HG03060 (cell line): ENCODE results near the gene CFAP74.

Experiments used
- ATAC-seq: cut with Tn5 transposase; IDR thresholded peaks from one replicate; pipeline ENCODE4 v1.9.1; 2021; ENCODE audit warnings: low read depth, moderate number of reproducible peaks; ENCODE audit not compliant: unreplicated experiment

CFAP74 gene, protein sequence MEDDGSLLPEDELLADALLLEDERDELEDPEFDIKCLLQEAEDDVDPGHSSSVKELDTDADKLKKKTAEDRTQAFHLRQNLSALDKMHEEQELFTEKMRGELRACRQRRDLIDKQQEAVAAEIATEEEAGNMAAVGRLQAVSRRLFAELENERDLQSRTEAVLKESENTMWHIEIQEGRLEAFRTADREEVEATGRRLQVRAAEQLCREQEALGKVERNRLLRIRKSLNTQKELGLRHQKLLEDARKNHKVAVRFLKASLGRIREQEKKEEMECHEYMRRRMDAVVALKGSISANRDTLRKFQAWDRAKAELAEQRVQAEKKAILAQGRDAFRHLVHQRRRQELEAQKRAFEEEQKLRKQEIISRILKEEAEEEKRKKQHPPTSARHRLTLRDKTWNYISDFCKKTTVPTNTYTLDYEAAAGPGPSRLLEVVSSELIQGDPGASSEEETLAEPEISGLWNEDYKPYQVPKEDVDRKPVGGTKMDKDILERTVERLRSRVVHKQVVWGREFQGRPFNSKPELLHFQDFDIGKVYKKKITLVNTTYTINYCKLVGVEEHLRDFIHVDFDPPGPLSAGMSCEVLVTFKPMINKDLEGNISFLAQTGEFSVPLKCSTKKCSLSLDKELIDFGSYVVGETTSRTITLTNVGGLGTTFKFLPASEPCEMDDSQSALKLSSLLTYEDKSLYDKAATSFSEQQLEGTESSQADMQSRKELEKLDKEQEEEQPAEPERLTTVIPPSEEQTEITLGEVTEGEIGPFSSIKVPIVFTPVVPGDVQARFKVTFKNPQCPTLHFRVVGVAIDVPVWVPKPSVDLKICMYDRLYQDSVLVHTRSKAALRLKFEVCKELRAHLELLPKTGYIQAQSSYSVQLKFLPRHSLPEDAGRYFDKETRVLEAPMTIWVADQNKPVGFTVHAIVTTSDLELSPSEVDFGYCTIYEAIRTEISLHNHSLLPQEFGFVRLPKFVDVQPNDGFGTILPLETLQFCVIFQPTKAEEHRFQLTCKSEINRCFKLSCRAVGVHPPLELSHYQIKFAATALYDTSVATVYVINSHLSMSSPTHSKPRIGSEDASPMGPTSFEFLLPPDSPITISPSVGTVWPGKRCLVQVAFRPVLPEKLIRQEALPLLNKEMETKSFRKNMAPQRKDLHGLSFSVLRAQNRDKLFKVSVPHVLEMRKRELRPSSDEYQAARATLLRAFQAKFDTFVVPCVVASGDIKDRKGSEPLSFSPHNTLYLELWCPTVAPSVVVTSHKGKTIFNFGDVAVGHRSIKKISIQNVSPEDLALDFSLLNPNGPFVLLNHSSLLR (N-terminal part only)

GRCh38 chr1:2003541-2004131, at the start of gene CFAP74:
Gene CFAP74, minus strand, starts transcription at chr1:2003786. Its CDS starts 12,830 bp downstream, at chr1:1990956.
- no peak for ATAC-seq

DNA sequence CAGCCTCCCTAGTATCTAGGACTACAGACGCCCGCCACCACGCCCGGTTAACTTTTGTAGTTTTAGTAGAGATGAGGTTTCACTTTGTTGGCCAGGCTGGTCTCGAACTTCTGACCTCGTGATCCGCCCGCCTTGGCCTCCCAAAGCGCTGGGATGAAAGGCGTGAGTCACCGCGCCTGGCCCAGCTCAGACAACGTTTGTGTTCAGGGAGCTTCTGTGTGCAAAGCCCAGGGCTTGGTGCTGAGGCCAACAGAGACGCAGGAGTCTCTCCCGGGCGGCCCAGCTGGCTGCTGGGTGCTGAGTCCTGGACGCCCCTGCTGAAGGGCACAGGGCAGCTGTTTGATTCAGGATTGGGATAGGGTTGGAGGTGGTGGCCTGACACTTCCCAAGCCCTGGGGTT, 49.6 kb upstream of the CFAP74 start:
- ATAC-seq = no peak

- no peak for ATAC-seq
Measured at GRCh38 chr1:2052756-2053155, 49.2 kb upstream of the CFAP74 start.

DNA sequence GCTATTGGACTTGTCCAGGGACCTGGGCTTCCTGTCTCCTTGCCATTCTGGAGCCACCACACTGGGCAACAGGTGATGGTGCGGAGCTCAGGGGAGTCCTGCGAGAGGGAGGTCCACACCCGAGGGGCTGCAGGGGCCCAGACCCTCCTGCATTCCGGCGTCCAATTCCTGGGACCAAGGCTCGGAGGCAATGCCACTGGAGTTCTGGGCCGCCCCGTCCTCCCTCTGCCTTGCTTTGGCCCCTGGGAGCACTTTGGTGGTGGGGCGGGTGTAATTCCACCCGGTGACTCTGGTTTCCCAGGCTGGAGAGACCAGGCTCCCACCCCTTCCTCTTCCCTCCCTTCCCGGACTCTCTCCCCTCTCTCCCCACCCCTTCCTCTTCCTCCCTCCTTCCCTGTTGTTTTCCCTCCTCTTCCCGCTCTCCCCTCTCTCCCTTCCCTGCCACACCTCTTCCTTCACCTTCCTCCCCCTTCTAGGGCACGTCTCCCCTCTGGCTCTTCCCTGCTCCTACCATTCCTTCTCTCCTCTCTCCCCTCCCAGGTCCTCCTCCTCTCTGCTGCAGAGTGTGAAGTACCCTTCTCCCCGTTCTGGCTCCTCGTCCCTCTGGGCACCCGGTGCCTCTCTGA, 48.6 kb upstream of the CFAP74 start:
- ATAC-seq = no peak

DNA sequence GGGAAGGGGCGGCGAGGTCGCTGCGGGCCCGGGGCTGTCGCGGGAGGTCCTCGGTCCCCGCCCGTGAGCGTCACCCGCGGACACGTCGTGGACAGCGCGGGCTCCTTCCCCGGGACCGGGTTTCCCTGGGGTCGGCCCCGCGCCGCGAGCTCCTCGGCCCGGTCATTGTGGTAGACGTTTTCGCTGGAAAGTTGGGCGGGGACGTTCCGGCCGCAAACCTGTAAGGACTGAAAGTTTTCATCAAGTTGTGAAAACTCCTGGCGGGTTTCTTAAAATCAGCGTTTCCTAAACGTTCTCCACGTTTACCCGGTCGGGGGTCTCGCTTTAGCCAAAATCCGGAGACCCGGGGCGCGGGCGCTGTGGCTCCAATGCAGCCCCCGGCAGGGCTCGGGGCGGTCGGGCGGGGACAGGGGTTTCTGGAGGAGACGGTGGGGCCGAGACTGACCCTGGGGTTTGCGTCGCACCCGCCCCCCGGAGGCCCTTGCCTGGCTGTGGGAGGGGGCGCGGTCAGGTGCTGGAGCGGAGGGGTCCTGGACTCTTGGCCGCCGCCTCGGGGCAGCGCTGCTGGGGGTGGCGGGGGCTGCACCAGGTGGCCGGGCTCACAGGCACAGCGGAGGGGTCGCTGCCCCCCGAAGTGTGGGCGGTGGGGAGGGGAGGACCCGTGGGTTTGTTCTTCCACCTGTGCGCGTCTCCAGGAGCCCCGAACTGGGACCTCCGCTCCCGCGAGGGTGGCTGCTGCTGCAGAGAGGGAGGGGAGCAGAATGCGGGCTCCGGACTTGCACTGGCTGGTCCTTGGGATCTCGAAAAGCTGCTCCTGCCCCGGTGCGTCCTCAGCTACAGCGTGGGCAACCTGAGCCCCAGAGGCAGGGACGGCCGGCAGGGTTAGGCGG, 47.5 kb upstream of the CFAP74 start:
- no peak for ATAC-seq

GRCh38 chr1:2050461-2050792, 46.8 kb upstream of the CFAP74 start:
- no peak for ATAC-seq

DNA sequence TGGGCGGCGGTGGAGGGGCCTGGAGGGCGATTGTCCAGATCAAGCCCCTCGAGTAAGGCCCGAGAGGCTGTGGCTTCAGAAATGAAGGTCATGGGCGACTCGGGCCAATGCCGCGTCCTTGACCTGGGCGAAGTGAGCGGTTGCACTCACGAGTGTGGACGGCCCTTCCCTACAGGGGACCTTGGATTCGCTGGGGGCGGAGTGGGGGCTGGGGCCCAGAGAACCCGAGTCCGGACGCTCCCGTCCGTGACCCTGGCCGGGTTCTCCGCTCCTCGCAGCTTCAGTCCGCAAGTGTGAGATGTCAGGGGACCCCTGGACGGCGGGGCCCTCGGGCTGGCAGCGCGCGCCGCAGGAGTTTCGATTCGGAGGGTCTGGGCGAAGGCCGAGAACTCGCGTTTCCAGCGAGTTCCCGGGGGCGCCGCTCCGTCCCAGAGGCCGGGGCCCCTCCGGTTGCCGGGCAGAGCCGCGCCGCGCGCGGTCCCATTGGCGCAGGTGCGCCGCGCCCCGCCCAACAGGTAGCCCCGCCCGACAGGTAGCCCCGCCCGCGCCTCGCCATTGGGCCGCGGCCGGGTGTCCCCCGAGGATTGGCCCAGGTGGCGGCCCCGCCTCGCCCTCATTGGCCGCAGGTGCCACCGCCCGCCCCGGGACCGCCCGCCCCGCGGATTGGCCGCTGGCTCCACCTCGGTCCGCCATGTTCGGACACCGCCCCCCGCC, 46.3 kb upstream of the CFAP74 start, which contains the start of gene PRKCZ:
PRKCZ (plus strand) TSS at position 694 of the 714 bp plus-strand sequence. CDS start 220 bp downstream, outside the sequence.
- no peak for ATAC-seq

GRCh38 chr1:2049225-2049717, 45.7 kb upstream of the CFAP74 start:
- ATAC-seq = no peak

GRCh38 chr1:2047749-2048729, 44.5 kb upstream of the CFAP74 start:
- ATAC-seq = no peak

GRCh38 chr1:2046953-2047748, 43.6 kb upstream of the CFAP74 start:
- no peak for ATAC-seq

DNA sequence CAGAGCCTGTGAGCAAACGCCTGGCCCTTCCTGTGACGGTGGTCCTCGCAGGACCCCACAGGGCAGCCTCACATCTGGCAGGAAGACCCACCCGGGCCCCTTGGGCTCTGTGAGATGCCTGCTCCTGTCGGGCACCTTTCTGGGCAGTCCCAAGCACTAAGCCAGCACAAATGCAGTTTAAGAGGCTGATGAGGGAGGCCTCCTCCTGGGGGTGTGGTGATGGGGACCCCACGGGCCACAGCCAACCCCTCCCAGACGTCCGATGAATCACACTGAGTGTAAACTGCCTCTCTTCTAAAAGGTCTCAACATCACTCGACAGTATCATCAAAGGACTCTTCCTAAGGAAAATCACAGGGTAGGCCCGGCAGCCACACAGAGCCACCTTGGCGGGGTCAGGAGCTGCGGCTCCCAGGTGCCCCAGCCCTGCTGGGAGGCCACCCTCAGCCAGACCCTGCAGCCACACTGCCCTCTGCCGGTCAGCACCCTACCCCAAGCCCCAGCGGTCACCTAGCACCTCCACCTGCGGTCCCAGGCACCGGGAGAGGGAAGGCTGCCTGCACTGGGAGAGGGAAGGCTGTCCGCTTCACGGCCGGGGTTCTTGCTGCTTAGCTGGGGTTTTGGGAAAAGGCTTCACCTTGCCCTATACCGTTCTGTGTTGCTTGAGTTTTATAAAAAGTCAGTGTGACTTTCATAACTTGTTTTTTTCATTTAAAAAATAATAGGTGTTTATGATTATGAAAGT, 42.8 kb upstream of the CFAP74 start:
- no peak for ATAC-seq

GRCh38 chr1:2045468-2046173, 42.0 kb upstream of the CFAP74 start:
- no peak for ATAC-seq

DNA sequence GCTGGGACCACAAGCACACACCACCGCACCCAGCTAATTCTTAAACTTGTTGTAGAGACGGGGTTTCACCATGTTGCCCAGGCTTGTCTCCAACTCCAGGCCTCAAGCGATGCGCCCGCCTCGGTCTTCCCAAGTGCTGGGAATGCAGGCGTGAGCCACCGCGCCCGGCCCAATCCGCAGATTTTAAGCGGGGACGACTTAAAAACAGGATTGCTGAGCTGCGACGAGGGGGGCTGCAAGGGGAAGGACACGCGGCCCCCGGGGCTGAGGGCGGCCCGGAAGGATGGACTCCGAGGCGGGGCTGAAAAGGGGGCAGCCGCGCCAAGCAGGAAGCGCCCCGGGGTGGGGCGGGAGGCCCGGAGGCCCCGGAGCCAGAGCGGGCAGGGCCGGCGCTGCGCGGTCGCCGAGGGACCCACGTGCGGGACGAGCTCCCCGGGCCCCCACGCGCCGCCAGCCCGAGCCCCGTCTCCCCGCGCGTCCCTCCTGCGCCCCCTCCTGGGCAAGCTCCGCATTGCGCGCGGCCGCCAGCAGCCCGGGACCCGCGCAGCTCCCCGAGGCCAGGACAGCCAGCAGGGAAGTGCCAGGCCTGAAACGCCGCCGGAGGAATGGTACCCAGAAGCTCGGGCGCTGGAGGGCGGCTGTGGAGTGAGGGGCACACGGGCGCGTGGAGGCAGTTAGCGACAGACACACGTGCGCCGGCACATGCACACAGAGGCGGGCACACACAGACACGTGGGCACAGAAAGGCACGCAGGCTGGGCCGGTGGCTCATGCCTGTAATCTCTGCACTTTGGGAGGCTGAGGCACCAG, 41.1 kb upstream of the CFAP74 start:
- ATAC-seq = no peak

DNA sequence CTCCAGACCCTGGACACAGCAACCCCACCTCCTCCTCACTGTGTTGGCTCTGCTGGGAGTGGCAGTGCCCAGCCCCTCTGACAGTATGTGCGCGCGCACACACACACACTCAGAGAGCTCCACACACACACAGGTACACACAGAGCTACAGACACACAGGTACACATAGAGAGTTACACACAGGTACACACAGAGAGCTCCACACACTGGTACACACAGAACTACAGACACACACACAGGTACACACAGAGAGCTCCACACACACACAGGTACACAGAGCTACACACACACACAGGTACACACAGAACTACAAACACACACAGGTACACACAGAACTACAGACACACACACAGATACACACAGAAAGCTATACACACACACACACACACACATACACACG, 40.3 kb upstream of the CFAP74 start:
- no peak for ATAC-seq
